NCI-H2107 treated with DMSO at 0.1 percent for 48 hours (cell line): ENCODE data around the gene LUZP2.

Experiments
- DNase-seq: peaks from one replicate; lab custom pipeline; 2025; ENCODE audit not compliant: unreplicated experiment; lab: John Stamatoyannopoulos, UW

Gene LUZP2

DNA sequence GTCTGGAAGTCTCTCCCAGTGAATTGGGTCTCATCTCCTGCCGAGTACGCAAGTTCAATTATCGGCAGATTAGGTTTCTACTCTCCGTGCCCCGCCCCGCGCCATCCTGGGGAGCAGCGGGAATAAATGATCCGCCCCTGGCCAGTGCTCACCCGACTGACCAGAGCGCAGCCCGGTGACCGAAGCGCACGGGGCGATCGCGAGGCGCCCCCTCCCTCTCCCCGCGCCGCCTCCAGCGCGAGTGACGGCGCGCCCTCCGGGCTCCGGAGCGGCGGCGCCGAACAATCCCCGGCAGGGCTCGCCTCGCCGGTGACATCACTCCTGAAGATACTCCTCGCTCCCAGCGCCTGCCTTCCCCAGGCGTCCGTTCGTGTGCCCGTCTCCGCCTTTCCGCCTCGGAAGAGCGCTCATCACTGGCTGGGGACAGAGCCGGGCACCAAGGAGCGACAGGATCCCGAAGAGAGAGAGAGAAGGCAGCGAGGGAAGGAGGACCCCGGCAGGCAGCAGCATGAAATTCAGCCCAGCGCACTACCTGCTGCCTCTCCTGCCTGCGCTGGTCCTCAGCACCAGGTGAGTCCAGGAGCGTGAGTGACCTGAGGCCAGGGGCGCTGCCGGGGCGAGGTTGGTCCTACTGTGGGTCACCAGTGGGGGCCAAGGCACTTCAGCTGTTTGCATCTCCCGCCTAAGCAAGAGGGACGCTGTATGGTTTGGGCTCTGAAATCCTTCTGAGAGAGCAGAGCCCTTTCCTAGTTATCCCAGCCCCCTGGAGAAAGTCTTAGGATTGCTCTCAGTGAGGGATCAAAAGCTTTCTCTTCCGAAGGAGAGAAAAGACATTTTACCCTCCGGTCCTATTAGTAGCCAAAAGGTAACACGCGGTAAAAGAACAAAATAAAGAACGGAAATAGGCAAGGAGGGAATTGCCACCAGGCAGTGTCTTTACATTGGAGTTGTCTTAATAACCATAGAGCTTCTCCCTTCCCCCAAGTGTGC lies at the start of gene LUZP2:
TSS of gene LUZP2 (plus strand) at position 318 of the 990 bp plus-strand sequence.
- no peak for DNase-seq

- no peak for DNase-seq
Measured at GRCh38 chr11:24453129-24453718, 43.6 kb upstream of the LUZP2 start.

DNA sequence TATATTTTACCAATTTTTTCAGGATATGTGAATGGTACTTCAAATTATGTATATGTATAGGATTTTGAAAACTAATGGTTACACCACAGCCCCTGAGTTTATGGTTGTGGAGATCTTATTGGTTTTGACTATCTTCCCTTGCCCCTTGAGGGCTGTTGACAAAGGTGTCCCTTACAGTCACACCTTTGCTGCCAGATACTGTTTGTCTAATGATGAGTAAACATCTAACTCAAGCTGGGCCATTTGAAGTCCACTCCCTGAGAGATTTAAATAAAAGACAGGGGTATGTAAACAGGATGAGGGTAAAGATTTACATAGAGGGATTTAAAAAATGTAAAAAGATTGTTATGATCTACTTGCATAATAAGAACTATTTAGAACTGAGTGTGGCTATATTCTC lies 38.9 kb upstream of the LUZP2 start:
- no peak for DNase-seq

GRCh38 chr11:24470431-24470830 lies 26.4 kb upstream of the LUZP2 start:
- no peak for DNase-seq

- no peak for DNase-seq
Measured at GRCh38 chr11:24471084-24471483, 25.8 kb upstream of the LUZP2 start.

DNA sequence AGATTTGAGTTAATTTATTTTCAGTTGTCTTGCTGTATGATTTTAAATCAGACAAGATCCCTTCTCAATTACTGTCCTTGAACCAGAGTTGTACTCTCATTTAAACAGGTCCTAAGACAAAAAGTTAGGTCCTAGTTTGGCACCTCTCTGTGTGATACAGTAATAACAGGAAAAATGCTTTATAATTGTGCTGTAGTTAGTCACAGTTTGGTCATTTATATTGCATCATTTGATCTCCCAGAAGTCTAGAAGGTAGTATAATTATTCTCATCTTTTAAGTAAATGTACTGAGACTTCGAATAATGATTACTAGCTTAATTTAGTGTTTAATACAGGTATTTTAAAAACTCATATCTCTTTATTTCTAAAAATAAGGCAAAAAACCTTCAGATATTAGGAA lies 18.1 kb upstream of the LUZP2 start:
- DNase-seq = no peak

GRCh38 chr11:24489477-24489876 lies 7.4 kb upstream of the LUZP2 start:
- DNase-seq = no peak

DNA sequence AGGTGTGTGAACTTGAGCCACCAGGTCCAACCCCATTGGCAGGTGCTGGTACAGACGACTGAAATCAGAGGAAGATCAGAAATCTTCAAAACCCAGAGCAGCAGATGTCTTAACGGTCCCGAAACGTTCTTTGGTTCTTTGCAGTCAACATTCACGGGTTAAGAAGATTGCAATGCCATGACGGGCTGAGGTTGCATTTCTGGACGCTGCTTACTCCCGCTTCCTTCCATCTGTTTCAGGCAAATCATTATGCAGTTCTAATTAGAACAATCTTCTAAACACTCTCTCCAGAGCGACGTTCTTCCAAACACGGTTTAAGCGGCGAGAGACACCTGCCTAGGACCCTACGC lies 492 bp upstream of the LUZP2 start:
- DNase-seq = no peak

DNA sequence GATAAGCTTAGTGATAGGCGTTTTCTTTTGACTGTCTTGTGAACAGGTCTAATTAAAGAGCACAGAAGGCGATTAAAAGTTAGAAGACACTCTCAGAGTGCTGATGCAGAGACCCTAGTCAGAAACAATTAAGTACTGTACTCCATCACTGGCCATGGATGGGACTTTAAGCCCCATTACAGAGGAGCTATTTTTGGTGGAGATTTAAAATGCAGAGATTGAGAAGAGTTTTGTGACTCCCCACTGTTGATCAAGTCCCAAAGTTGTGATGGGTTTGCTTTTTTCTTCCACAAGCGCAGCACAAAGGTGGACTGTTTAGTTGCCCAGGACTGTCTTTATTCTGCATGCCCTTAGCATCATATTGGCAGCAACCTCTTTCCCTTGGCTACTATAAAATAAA lies 978 bp downstream of the LUZP2 start:
- no peak for DNase-seq

DNA sequence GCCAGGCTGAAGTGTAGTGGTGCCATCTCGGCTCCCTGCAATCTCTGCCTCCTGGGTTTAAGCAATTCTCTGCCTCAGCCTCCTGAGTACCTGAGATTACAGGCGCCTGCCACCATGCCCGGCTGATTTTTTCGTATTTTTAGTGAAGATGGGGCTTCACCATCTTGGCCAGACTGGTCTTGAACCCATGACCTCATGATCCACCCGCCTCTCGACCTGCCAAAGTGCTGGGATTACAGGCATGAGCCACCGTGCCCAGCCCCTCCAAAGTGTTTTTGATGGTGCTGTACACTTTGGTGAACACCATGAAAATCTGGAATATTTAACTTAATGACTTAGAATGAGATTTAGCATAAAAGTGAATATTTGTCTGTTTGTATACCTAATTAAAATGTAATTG lies 5.6 kb downstream of the LUZP2 start:
- DNase-seq = no peak

- no peak for DNase-seq
Measured at GRCh38 chr11:24509114-24509513, 12.3 kb downstream of the LUZP2 start.

- no peak for DNase-seq
Measured at GRCh38 chr11:24511511-24511910, 14.7 kb downstream of the LUZP2 start.

- DNase-seq = no peak
Measured at GRCh38 chr11:24513479-24514218, 16.8 kb downstream of the LUZP2 start.

DNA sequence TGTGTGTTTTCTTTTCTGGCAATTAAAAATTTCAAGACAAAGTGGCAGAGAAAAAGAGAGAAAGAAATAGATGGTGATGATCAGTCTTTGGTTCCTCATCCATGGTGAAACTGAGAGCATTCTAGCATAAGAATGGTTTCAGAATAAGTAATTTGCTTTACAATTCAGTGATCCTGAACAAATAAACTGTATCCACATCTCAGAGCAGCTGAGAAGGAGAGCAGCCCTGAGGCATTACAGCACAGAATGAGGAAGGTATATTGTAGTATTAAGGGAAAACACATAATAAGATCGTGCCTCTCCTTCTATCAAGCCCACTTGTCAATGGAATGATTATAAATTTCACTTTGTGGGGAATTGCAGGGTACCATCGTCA lies 17.4 kb downstream of the LUZP2 start:
- DNase-seq = no peak

DNA sequence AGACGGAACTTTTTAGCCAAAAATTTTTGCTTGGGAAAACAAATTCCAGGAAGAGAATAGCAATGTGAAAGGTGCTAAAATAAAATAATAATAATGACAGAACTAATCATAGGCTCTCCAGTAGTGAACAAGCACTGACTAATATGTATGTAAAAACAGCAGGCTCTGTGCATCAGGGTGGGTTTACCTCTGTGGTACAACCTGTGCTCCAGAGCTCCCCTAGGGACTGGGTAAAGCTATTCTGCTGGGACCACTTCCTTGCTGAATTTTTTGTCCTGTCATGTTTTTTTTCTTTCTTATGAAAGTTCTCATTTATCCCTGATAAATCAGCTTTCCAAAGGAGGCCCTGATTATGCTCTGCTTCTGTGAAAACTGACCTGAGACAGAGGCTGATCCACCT lies 18.8 kb downstream of the LUZP2 start:
- DNase-seq = no peak

GRCh38 chr11:24516638-24517037 lies 19.8 kb downstream of the LUZP2 start:
- DNase-seq = no peak

- DNase-seq = no peak
Measured at GRCh38 chr11:24521601-24522000, 24.7 kb downstream of the LUZP2 start.

GRCh38 chr11:24524156-24524555 lies 27.3 kb downstream of the LUZP2 start:
- DNase-seq = no peak

DNA sequence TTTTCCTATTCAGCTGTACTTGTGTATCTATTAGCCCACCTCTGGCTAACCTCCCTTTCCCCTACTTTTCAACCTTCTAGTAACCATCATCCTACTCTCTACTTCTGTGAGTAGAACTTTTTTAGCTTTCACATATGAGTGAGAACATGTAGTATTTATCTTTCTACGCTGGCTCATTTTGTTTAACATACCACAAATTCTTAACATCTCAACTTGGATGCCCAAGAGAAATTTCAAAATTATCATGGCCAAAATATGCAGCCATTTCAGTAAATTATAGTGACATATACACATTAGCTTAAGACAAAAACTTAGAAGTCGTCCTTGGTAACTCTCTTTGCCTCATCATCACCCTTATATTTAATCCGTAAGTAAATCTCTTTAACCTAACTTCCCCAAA lies 34.7 kb downstream of the LUZP2 start:
- DNase-seq = no peak

DNA sequence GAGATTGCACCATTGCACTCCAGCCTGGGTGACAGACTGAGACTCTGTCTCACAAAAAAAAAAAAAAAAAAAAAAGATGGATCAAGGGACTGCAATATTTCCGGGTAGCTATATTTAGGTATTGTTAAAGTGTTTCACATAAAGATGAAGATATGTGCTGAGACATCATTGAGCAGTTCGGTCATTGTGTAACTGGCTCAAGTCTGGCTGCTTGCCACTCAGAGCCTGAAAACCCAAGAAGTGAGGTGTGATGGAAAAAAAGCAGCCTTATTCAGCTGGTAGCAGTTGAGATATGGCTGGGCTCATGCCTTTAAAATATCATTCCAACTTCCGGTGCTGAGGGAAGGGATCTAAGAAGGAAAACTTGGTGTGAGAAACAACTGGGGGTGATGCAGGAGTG lies 46.9 kb downstream of the LUZP2 start:
- DNase-seq = no peak

GRCh38 chr11:24556693-24557092 lies 59.8 kb downstream of the LUZP2 start:
- DNase-seq = no peak

- no peak for DNase-seq
Measured at GRCh38 chr11:24559315-24559714, 62.5 kb downstream of the LUZP2 start.
